Frontal cortex (tissue), 4 donors: Measurements from ENCODE around the gene PRKAG2. TPM values are rescaled to one million over a fixed set of nuclear protein-coding genes. Genes with fewer than 3 reads are reported as not detected.

Experiments
- DNase-seq, 2 donors: peaks; one replicate each; pipeline ENCODE4 v3.0.0; 2012; ENCODE audit warnings: low spot score in 2 of 2
- FAIRE-seq: peaks from 2 replicates; lab custom pipeline; 2012; peaks lifted over from hg19 to GRCh38; lab: Jason Lieb, UNC
- total RNA-seq: library from RNA; depleted of rRNA; stranded (reverse); fragments of >200 nt; gene quantifications from one replicate; pipeline ENCODE4 v1.2.3, GENCODE V29; 2014
- donor health status: control.
- donor health status: control.
- donor health status: control.

Gene PRKAG2
- total RNA-seq, 1 donor from 2014 or later: 29.8 TPM

DNA sequence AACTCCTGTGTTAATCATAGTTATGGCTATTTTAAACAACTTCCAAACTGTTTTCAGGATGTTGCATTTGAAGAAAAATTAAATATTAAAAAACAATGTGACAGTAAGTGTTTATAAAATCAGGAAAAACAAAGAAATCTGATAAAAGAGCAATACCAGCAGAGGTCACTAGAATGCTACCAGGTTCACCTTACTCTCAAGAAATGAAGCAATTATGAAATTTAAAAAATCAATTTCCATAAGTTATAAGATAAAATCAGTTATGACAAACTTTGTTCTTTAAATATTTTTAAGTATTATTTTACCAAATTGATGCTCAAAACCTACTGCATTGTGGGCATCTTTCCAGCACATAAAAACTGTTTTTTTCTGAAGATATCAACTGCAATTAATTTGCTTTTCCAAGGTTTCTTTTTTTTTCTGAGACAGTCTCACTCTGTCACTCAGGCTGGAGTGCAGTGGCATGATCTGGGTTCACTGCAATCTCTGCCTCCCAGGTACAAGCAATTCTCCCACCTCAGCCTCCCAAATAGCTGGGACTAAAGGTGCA is 306.5 kb downstream of the PRKAG2 start:
- peak; percentile 90 for FAIRE-seq
- DNase-seq: no peak

DNA sequence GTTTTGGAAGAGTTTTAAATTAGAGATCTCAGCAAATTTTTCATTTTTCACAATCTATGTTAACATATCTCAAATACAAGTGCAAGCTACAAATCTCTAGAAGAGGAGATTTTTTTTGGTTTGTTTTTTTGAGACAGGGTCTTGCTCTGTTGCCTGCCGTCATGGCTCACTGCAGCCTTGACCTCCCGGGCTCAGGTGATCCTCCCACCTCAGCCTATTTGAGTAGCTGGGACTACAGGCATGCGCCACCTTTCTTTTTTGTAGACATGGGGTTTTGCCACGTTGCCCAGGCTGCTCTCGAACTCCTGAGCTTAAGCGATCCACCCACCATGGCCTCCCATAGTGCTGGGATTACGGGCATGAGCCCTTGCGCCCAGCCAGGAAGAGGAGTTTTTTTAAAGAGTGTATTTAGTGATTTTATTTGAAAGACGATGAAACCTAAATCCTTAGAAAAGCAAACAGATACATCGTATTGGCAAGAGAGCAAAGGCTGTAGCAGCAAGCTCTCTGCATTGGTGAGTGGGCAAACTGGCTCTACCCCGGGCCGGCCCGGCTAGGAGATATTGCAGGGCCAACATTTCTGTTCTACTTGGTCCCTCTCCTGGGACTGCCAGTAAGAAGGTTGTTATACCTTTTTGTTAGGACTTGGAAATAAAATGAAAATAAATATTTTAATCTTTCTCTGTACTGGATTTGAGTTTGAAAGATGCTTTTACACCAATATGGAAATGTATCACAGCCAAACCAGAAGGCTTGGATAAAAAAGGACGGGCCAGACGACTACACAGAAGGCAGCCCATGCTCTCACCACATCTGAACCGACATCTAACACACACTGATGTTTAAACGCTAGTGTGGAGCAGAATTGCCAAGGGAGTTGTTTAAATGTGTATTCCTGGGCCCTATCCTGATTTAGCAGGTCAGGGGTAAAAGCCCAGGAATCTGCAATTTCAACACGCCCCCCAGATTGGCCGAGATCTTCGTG is 307.7 kb downstream of the PRKAG2 start:
- FAIRE-seq: no peak

DNA sequence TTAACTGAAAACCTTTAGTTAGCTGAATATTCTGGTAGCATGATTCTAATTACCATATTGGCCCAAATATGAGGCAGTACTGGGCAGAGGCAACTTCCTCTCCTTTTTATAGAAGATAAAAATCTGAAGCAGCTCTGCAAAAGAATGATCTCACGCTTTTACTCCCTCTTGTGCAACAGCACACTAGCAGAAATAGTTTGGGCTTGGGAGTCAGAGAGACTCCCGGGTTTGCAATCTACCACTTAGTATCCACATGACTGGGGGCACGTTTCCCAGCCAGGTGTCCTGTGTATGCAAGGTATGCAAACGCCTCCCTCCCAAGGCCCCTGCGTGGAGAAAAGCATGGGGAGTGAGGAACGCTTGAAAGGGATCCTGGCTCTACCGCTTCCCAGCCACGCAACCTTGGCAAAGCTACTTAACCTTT is 310.0 kb downstream of the PRKAG2 start:
- DNase-seq: no peak
- FAIRE-seq: no peak

More for the DNA sequence above, 307.7 kb downstream of the PRKAG2 start:
- DNase-seq: no peak

DNA sequence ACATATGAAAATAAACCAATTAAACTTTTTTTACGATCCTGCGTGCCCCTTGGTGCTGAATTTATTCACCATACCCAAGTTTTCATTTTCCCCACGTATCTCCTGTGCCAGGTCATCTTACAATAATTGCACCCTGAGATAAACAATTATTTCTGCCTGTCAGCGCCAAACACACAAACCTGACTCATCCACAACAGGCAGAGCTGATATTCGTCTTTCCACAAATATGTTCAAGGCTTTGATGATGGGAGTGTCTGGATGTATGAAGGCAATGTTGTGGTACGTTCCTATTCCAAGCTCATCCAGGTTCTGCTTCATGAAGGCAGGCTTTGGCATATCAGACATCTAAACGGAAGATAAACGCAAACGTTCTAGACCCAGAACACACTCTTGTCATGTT is 311.4 kb downstream of the PRKAG2 start:
- FAIRE-seq (no peak), DNase-seq (no peak)

DNA sequence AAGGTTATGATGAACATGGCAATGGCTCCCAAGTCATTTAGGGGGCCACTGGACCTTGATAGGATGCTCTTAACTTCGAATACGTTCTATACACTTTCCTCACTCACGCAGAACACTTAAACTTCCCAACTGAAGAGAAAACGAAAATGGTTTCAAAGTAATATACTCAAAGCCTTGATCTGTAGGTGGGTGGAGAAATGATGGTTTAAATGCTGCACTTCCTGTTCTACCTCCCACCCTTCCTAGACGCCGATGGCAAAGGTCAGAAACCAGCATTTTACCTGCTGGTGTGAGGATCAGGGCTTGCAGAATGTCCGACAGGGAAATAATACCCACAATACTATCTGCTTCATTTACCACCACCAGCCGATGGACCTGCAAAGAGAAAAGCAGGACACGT is 316.7 kb downstream of the PRKAG2 start:
- no peak for FAIRE-seq
- no peak for DNase-seq

DNA sequence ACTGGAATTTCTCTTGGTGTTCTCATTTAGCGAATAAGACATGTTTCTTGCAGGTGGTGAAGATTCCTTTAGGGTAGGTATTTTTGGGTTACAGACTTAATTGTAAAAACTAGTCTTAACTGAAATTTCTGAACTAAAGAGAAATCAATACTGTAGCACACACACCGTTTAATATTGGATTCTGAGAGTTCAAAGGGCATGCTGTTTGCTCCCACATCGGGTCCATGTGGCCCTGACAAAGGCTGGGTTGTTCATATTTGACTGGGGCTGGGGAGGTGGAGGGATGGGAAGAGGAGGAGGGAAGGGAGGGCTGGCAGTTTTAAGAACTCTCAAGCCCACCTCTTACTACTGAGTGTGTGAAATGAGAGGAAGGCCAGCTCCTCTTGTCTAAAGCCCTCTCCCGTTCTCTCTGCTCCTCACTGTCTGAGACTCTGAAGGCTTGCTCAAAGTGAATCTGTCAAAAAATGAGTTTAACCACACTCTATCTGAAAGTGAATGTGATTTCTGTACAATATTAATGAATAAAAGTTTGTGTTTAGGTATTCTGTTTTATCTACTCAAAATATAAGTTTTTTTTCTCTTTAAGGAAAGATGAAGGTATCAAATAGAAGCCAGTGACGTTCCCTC is 317.2 kb downstream of the PRKAG2 start:
- FAIRE-seq: no peak
- DNase-seq: no peak

DNA sequence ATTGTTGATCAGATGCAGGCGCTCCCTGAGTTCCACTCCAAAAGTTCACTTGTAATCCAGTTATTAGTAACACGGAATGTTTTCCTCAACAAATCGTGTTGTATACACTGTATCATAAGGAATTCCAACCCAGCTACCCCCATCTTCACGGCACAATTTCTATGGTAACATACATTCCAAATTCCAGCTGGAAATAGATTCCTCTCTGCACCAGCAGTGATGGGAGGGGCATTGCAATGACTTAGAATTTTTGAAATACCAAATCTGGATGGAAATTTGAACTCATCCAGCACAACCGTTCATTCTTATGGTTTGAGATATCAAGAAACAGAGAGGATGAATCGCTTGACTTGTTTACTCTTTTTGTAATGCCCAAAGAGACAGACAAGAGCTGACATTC is 318.3 kb downstream of the PRKAG2 start:
- FAIRE-seq (no peak), DNase-seq (no peak)

DNA sequence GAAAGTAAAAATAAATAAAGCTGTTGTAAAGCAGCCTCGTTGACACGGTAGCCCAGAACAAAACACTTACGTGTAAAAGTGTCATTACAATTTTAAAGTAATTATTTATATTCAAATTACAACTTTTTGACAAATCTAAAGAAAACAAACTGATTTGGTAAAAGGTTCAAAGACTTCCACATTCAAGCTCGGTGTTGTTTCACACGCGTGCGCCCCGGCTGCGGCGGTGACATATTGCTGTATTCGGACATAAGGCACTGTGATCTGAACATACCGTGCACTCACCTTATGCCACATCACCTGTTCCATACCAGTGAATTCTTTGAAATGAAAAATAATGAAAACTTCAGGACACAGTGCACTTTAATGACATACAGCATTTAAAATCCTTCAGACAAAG is 320.3 kb downstream of the PRKAG2 start:
- no peak for DNase-seq
- no peak for FAIRE-seq

DNA sequence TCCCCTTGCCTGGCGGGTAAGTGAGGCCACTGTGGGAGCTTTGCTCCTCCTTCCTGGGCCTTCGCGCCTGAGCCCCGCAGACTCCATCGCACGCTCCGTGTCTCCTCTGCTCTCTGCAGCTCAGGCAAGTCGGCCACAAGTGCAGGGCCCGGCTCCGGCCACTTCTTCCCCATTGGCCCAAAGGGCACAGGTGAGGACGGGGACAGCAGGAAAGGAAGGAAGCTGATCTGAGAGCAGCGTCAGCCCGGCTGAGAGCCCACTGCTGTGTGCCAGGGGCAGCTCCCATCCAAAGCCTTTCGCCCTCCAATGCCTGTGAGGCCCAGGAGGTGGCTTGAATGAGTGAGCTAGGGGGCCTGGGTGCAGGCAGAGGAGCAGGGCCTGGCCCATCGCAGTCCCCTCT is 323.6 kb downstream of the PRKAG2 start:
- FAIRE-seq (no peak), DNase-seq (no peak)

DNA sequence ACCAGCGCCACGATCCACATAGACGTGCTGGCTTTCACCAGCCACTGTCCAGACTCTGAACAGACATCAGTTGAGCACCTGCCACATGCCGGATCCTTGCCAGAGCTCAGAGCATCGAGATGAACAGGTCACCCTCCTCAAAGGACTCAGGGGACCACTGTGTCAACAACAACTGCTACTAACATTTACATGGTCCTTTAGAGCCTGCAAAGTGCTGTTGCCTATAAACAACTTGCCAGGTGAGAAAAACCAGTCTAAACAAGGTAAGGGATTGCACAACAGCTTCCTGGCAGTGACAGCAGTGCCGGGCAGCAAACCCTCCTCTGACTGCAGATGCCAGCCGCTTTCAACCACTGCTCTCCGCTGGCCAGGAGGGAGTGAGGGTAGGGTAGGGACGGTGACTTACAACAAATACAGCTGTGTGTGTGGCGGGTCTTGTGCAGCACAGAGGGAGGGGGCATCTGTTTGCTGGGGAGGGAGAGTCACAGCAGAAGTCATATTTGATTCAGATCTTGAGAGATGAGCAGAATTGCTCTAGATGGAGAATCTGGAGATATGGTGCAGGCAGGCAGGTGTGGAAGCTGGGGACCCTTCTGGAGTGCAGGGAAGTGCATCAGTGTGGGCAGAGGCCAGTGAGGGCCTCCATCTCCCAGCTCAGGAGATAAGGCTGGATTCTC is 324.4 kb downstream of the PRKAG2 start:
- no peak for DNase-seq
- no peak for FAIRE-seq

DNA sequence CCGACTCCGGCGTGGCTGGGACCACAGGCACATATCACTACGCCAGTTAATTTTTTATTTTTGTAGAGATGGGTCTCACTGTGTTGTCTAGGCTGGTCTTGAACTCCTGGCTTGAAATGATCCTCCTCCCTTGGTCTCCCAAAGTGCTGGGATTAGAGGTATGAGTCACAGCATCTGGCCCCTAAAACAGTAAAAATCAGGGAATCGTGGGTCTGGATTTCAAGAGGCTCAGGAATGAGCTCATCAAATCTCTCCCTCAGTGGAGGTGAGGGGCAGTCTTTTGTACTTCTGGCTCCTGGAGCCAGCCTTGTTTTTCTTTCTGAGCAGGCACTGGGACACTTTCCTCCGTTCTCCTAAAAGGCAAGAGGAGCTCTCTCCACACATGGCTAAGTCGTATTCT is 325.1 kb downstream of the PRKAG2 start:
- FAIRE-seq (no peak), DNase-seq (no peak)

DNA sequence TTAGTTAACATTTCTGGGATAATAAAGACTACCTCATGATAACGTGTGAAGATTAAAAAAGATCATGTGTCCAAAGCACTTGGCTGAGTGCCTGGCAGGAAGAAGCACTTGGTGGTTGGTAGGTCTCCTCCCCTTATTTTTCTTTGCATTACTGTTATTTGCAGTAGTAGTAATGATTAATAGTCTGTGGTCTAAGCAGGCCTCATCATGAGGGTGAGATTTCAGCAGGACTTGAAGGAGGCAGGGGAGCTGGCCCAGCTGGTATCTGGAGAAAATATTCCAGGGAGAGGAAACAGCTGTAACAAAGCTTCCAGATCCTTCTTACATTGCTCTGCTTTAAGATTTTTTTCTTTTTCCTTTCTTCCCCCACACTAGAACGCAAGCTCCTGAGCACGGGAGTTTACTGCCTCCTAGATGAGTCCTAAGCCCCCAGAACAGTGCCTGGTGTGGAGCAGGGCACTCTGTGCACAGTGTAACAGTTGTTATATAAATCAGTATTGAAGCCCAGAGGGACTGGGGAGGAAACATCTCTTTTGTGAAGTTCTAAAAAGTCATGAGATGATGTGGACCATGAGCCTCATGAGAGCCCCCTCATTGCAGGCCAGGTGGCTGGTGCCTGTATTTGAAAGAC is 326.1 kb downstream of the PRKAG2 start:
- DNase-seq: no peak

DNA sequence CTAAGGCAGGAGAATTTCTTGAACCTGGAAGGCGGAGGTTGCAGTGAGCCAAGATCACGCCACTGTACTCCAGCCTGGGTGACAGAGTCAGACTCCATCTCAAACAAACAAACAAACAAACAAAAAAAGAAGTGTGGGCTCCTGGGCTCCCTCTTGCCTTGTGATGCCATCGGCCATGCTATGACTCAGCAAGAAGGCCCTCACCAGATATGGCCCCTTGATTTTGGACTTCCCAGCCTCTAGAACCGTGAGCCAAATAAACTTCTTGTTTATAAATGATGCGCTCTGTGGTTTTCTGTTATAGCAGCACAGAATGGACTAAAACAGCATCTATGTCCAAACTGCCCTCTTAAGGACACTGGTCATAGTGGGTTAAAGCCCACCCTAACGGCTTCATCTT is 327.3 kb downstream of the PRKAG2 start:
- FAIRE-seq (no peak), DNase-seq (no peak)

More for the DNA sequence above, 326.1 kb downstream of the PRKAG2 start:
- FAIRE-seq: no peak

DNA sequence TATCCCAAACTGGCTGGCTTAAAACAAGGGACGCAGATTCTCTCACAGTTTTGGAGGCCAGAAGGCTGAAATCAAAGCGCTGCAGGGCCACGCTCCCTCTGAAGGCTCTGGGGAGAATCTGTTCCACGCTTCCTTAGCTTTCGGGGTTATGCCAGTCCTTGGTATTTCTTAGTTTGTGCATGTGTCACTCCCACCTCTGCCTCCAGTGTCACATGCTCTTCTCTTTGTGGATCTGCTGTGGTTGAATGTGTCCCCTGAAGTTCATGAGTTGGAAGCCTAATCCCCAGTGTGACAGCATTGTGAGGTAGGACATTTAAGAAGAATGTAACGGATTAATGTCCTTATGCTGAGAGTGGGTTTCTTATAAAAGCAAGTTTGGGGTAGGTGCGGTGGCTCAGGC is 327.8 kb downstream of the PRKAG2 start:
- DNase-seq: no peak
- FAIRE-seq: no peak

DNA sequence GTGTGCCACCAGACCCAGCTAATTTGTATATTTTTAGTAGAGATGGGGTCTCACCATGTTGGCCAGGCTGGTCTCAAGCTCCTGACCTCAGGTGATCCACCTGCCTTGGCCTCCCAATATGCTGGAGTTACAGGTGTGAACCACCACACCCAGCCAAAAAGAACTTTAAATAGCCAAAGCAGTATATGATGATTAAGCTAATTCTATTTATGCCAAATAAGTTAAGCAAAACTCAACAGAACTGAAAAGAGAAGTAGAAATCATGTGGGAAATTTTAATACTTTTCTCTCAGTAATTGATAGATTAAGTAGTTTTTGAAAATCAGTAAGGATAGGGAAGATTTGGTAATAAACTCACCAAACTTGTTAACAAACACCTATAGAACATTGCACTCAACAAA is 332.7 kb downstream of the PRKAG2 start:
- no peak for FAIRE-seq
- no peak for DNase-seq

DNA sequence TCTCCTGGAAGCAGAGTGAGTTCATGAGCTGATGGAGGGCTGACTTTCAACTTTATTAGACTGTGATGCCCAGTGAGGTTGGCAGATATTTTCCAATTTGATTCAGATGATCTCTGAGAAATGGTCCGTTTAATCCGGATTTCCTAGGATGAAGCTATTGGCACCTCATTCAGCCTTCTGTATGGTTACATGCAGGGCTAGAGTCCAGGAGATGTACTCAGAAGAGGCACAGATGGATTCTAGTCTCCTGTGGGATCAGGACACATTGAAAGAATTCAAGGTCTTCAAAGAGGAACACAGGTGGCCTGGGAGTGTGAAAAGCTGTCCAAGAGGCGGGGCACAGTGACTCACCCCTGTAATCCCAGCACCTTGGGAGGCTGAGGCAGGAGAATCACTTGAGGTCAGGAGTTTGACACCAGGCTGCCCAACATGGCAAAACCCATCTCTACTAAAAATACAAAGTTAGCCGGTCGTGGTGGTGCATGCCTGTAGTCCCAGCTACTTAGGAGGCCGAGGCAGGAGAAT is 334.2 kb downstream of the PRKAG2 start:
- FAIRE-seq (no peak), DNase-seq (no peak)

DNA sequence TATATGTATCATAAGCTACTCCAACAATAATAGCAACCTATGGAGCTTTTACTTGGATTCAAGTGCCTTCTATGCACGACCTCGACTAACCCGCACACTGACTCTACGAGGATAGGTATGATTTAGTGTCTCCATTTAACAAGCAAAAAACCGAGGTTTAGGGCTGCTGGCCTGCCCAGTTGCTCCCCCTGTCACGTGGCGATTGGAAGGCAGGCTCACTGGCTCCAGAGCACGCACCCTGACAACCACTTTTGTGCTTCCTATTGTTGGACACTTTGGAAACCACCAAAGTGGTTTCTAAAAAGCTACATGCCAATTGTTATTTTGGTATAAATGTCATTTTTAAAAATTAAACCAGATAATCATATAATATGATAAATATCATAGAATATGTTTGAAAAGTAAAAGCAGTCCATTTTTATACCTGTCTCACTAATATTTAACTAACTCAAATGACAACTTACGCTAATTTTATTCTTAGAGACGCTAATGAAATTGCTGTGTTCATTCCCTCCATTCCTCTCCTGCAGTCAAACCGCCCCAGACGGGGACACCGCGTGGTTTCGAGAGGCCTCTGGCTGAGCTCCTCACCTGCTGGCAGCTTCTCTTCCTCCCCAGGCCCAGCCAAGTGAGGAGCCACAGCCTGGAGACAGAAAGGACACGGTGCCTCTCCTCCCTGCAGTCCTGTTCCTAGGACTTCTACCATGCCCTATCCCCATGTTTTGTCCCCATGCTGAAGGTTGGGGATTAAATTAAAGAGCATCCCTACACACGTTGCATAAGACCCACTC is 335.0 kb downstream of the PRKAG2 start:
- DNase-seq (no peak), FAIRE-seq (no peak)

DNA sequence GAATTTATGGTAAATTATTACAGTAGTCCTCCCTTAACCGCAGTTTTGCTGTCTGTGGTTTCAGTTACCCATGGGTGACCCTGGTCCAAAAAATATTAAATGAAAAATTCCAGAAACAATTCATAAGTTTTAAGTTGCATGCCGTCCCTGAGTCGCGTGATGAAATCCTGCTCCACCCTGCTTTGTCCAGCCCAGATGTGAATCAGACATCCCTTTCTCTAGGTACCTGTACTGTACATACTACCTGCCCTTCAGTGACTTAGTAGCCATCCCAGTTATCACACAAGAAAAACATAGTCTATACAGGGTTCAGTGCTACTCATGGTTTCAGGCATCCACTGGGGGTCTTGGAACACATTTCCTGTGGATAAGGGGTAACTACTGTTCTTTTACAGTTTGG is 336.8 kb downstream of the PRKAG2 start:
- DNase-seq (no peak), FAIRE-seq (no peak)

DNA sequence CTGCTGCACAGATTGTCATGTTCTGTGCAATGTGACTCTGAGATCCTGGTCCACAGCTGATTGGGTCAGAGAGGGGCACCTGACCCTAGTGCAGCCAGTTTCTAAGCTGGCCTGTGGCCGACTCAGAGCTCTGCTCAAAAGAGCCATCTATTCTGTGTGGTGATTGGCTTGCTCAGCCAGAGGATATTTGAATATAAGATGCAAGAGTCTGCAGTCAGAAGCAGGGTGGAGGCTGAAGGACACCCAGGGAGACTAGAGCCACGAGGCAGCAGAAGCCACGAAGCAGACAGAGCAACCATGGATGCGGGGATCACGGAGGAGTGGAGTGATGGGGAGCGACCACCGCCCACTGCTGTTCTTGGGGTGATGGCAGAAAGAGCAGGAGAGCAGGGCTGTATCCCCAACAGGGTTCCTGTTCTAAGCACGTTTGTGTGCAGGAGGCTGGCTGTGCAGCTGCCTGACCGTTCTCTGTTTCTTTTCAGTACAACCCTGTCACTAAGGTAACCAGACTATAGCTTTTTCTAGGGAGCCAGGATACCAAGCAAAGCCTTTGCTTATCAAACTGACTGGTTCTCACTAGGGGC is 337.7 kb downstream of the PRKAG2 start:
- FAIRE-seq (no peak), DNase-seq (peak; percentile 29 to 46)
